Left lobe of liver (tissue), 2 donors: ENCODE measurements around the gene PRLR. TPM values are rescaled to one million over a fixed set of nuclear protein-coding genes. Genes with fewer than 3 reads are reported as not detected.

Source experiments
- ATAC-seq: fragments of 200-7000 bp; cut with Tn5 transposase; one replicate; pipeline ENCODE4 v1.9.1; 2020; ENCODE audit warnings: mild to moderate bottlenecking, moderate library complexity
- DNase-seq: peaks from one replicate; pipeline ENCODE4 v3.0.0-alpha.2; 2020; ENCODE audit warnings: low spot score
- total RNA-seq: library from RNA; stranded (reverse); gene quantifications from one replicate; pipeline ENCODE4 v1.2.1, GENCODE V29; 2021
- donor health status: DM: no; HTN: no; CAD: no; lungs with moderate emphysema.
- donor health status: DM: no; HTN: yes; CAD: no.

The PRLR gene
- total RNA-seq, 1 donor from 2014 or later, result 11.9 TPM

DNA sequence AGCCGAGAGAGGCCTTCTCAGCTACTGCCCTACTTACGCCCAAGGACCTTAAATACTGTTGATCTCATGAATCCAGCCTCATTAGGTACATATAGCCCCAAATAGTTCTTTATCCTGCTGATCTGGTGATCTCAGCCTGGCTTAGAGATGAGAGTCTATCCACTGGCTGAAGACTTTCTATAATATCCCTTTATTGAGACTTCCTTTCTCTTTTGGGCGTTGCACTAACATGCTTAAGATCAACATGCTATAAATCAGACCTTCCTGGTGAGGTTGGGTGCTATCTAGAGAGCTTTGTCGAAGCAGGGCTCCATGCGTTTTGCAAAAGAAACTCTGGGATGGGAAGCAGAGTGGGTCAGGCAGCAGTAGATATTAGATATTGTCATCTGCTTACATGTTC is 138.6 kb downstream of the PRLR start:
- ATAC-seq (no peak), DNase-seq (no peak)

DNA sequence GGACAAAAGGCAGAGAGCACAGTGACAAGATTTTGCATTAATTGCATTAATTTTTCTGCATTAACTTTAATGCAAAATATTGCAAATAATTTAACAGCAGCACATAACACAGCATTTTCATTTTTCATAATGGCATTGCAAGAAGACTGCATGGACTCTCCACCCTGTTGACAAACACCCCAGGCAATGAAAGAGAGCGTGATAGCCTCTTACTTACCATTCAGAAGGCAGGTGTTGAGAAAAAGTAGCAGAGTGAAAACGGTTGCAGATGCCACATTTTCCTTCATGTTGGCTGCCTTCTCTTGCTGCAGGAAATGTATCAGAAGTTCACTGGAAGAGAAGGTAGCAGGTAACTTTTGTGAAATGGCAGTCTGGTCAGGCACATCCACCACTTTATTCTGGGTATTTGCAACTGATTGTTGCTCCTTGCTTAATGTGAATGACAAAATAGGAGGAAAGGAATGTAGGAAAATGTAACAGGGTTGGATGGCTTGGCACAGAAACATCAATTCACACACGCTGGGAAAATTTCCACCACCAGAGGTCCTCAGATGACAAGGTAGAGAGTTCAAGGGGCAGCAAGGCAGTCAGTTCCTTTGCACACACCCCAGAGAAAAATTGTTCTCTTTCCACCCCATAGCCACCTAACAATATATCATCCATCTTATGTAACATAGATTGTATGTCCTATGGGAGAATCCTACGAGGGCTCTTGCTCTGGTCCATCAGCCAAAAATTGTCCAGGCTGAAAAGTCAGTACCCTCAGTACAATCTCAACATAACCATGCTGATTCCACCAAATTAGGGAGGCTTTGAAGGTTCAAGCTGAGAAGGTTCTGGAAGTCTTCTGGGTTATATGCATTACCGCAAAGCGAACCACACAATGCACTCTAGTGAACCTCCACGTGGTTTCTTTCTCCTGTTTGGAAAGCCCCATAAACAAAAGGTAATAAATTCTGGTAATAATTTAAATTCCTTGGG is 140.7 kb downstream of the PRLR start:
- ATAC-seq (peak; percentile 90), DNase-seq (peak; percentile 70)

GRCh38 chr5:35087991-35088390 is 142.3 kb downstream of the PRLR start:
- ATAC-seq, result peak; percentile 56
- DNase-seq, result no peak

GRCh38 chr5:35083150-35083549 is 147.1 kb downstream of the PRLR start:
- ATAC-seq, result peak; percentile 88
- peak; percentile 76 for DNase-seq

DNA sequence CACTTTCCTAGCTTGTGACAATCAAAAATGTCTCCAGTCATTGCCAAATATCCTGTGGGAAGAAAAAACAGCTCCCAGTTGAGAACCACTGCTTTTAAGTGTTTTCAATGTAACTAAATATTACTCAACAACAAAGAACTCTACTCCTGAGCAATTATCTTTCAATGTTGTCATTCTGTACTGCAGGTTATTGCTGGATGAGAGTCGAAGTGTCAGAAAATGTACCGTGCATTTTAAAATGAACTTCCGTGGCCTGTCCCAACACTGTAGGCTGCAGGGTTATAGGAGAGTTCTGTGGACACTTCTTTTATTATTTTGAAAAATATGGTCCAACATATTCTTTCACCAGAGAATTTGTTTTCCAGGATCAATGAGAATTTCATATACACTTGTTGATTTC is 147.8 kb downstream of the PRLR start:
- DNase-seq, result no peak
- ATAC-seq, result peak; percentile 49

DNA sequence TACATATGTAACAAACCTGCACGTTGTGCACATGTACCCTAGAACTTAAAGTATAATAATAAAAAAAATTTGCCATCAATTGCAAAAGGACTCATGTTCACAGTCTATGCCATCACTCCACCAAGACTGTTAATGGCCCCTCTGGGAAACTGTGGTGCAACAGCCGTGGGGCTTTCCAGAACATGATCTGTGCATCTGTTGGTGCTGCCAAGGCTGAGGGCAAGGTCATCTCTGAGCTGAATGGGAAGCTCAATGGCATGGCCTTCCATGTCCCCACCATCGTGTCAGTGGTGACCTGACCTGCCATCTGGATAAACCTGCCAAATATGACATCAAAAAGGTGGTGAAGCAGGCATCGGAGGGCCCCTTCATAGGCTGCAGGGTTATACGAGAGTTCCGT is 149.2 kb downstream of the PRLR start:
- DNase-seq (no peak), ATAC-seq (no peak)

- no peak for DNase-seq
- ATAC-seq, result peak; percentile 62
These were observed 157.1 kb downstream of the PRLR start for GRCh38 chr5:35073160-35073559.

DNA sequence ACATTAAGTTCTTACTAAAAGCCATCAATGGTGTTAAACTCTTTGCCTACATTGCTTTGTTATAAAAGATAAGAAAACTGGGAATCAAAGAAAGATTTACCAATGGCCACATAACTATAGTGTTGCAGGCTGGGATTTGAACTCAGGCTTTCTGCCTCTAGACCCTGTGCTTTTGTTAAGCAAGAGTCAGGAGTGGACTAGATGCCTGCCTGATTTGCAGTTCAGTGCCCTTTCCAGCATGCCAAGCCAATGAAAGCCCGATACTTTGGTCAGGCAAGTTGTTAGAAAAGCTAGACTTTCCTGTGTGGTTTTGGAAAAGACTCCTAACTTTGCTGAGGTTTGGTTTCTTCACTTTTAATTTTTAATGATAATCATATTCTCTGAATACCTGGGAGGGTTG is 161.1 kb downstream of the PRLR start:
- peak; percentile 77 for ATAC-seq
- no peak for DNase-seq

DNA sequence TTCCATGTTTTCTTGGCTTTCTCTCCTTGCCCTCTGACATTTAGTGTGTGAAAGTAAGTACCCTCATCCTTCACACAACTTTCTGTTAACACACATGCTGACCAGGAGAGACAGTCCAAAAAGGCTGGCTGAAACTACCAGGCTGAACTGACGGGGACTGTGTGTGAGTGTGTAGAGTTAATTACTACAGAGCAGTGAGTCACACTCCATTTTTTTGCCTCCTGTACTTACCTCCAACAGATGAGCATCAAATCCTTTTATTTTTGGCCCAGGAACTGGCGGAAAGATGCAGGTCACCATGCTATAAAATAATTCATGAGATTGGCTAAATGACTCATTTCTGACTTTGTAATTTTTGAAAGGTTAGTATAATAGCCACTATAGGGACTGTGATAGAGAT is 162.3 kb downstream of the PRLR start:
- ATAC-seq (no peak), DNase-seq (no peak)

- DNase-seq (no peak), ATAC-seq (no peak)
These were observed 164.0 kb downstream of the PRLR start for GRCh38 chr5:35066260-35066795.

- no peak for DNase-seq
- peak; percentile 89 for ATAC-seq
These were observed 166.9 kb downstream of the PRLR start for GRCh38 chr5:35063414-35063813.

- DNase-seq, result no peak
- ATAC-seq, result peak; percentile 66
These were observed 169.0 kb downstream of the PRLR start for GRCh38 chr5:35061211-35061770.

- DNase-seq, result no peak
- no peak for ATAC-seq
These were observed 170.1 kb downstream of the PRLR start for GRCh38 chr5:35060236-35060635.

DNA sequence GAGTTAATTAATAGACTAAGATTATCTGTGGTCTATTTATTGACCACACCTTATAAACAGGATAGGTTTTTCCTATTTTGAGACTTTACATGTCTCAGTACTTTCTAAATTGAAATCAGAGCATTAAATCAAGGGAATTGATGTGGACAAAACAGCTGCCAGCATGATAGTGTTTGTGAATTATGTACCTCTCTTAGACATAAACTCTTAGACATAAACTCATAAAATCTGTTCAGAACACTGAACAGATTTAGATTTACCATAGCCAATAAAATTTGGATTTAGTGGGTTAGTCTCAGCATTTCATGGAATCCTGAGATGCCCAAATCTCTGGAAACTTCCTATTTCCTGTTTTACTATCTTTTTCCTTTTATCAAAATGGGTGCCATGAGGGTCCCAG is 171.0 kb downstream of the PRLR start:
- no peak for ATAC-seq
- DNase-seq, result no peak

GRCh38 chr5:35058374-35058788 is 171.9 kb downstream of the PRLR start:
- ATAC-seq, result no peak

DNA sequence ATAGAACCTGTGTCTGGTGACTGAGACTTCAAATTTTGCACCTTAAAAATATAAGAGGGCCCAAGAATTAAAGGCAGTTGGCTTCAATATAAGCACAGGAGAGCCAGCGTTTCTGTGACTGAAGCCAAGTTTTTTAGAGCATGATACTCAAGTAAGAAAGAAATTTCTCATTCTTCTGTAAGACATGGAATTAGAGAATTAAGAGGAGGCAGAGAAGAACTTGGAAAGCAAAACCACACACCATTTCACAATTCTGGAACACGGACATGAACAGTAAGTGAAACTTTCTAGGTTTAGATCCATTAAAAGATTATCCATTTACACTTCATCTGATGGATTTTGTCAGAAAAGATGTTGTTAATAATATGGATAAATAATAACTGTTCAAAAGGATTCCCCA is 173.6 kb downstream of the PRLR start:
- ATAC-seq, result no peak
- DNase-seq, result no peak

More at GRCh38 chr5:35058374-35058788, 171.9 kb downstream of the PRLR start:
- DNase-seq, result no peak

DNA sequence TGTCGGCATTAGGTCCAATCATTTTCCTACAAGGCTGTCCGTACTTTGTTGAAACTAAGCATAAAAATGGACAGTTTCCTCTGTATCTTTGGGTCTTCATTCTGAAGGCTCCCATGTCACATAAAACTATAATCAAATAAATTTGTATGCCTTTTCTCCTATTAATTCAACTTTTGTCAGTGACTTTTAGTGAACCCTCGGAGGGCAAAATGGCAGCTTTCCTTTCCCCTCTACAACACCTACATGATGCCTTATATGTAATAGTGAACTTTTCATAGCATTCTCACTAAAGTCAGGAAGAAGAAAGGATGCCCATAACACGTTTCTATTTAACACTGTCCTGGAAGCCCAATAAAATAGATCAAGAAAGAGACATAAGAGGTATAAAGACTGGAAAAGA is 177.4 kb downstream of the PRLR start:
- DNase-seq, result no peak

DNA sequence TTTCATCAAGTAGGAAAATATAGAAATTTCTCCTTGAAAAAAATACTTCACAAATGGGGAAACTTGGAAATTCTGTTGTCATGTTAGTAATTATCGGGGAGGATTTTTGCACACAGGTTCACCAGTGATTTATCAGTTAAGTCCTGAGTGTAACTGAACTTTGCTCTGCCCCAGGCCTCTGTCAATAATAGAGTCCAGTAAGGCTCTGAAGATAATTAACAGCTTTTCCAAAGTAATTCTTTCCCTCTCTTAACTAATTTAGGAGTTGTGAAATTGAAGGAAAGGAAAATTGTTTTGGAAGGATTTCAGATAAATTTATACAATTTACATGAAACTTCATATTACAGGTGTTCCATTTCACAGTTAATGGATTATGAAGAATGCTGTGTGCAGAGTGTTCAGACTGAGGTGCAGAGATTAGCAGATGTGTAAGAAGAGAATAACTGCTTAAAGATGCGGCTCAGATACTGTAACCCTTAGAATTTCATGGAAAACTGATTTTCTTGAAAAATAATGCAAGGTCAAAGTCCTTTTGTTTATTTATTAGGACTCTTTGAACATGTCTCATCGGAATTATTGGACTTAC is 179.7 kb downstream of the PRLR start:
- ATAC-seq, result peak; percentile 73
- DNase-seq, result no peak

More for the DNA sequence above, 177.4 kb downstream of the PRLR start:
- no peak for ATAC-seq

- ATAC-seq (no peak), DNase-seq (no peak)
These were observed 181.4 kb downstream of the PRLR start for GRCh38 chr5:35048910-35049309.

GRCh38 chr5:35047785-35048404 is 182.4 kb downstream of the PRLR start, which contains the start of gene AGXT2:
TSS of gene AGXT2 (minus strand) at chr5:35047949. CDS start at chr5:35047892, 57 bp downstream.
- DNase-seq, result peak; percentile 62
- ATAC-seq, result peak; percentile 84

- ATAC-seq, result no peak
- no peak for DNase-seq
These were observed 183.5 kb downstream of the PRLR start for GRCh38 chr5:35046774-35047173.
